CD4-positive, alpha-beta T cell (primary cell): Measurements from ENCODE around the gene PRKAR1B. TPM values are rescaled to one million over a fixed set of nuclear protein-coding genes. Genes with fewer than 3 reads are reported as not detected.

Experiments
- ATAC-seq: fragments of 200-7000 bp; cut with Tn5 transposase; one replicate; pipeline ENCODE4 v1.10.0; 2022; ENCODE audit warnings: mild to moderate bottlenecking; ENCODE audit not compliant: poor library complexity
- CTCF ChIA-PET: fragments of 350-600 bp; sonication (Branson Sonifier 250); formaldehyde crosslinking; loops from one replicate; lab custom pipeline; 2021; ENCODE audit warnings: antibody characterized with exemption, inconsistent platforms; lab: Charles Lee
- POLR2A ChIA-PET: fragments of 350-600 bp; sonication (Branson Sonifier 250); formaldehyde crosslinking; loops from one replicate; lab custom pipeline; 2021; ENCODE audit warnings: antibody characterized with exemption, inconsistent platforms; lab: Charles Lee
- DNase-seq, 14 experiments: peaks; one replicate each; pipeline ENCODE4 v3.0.0-alpha.2; 2013 to 2020; ENCODE audit warnings: mixed read lengths in 2 of 14
- H3K27ac ChIP-seq, 2 donors: one replicate each; pipeline versions ENCODE4 v1.5.1 to v1.7.0; 2013; ENCODE audit warnings: low read length in 2 of 2, low read depth in 1 of 2, mild to moderate bottlenecking in 1 of 2
- H3K27me3 ChIP-seq, 2 experiments: 1 replicate in 1 of 2; 2 replicates in 1 of 2; pipeline versions ENCODE4 v1.6.1 to v1.7.0; 2013; ENCODE audit warnings: low read length in 2 of 2, control low read depth in 1 of 2, mild to moderate bottlenecking in 1 of 2, moderate library complexity in 1 of 2; ENCODE audit not compliant: insufficient read depth in 2 of 2, control insufficient read depth in 1 of 2
- H3K36me3 ChIP-seq: one replicate; pipeline ENCODE4 v1.6.1; 2013; ENCODE audit warnings: low read length, control low read depth; ENCODE audit not compliant: insufficient read depth
- H3K4me1 ChIP-seq: one replicate; pipeline ENCODE4 v1.6.1; 2013; ENCODE audit warnings: low read length, control low read depth; ENCODE audit not compliant: insufficient read depth
- H3K4me3 ChIP-seq: one replicate; pipeline ENCODE4 v1.5.1; 2013; ENCODE audit warnings: mild to moderate bottlenecking, low read length, moderate library complexity
- H3K9me3 ChIP-seq, 2 experiments: 1 replicate in 1 of 2; 2 replicates in 1 of 2; pipeline versions ENCODE4 v1.6.1 to v1.7.0; 2013; ENCODE audit warnings: low read length in 2 of 2, mild to moderate bottlenecking in 2 of 2, control low read depth in 1 of 2, moderate library complexity in 1 of 2; ENCODE audit not compliant: control insufficient read depth in 1 of 2, insufficient read depth in 1 of 2
- H3K27ac Mint-ChIP-seq: one replicate; pipeline ENCODE4 v1.8.0; 2020; ENCODE audit warnings: mixed read lengths
- H3K27me3 Mint-ChIP-seq: one replicate; pipeline ENCODE4 v1.8.0; 2021; ENCODE audit warnings: mixed read lengths
- H3K36me3 Mint-ChIP-seq: one replicate; pipeline ENCODE4 v1.8.0; 2021; ENCODE audit warnings: low read depth, mixed read lengths
- H3K4me1 Mint-ChIP-seq: one replicate; pipeline ENCODE4 v1.8.0; 2021; ENCODE audit warnings: low read depth, mixed read lengths
- H3K4me3 Mint-ChIP-seq: one replicate; pipeline ENCODE4 v1.8.0; 2020; ENCODE audit warnings: mild to moderate bottlenecking, mixed read lengths
- H3K9me3 Mint-ChIP-seq: one replicate; pipeline ENCODE4 v1.8.0; 2020; ENCODE audit warnings: mixed read lengths
- CTCF ChIP-seq: fragments of 200-600 bp; IDR thresholded peaks from one replicate; pipeline ENCODE4 v1.8.0; 2022; ENCODE audit warnings: antibody characterized with exemption, mild to moderate bottlenecking
- intact Hi-C, 2 experiments: fragments of 100-400 bp; cut with DNase I in 1 of 2; cut with micrococcal nuclease in 1 of 2; formaldehyde crosslinking; loops; one replicate each; pipeline versions ENCODE4 v1.15.1 to v1.9.0; 2023 to 2025; cut with DNase I, micrococcal nuclease
- total RNA-seq, 174 experiments: library from RNA in 2 of 174; stranded (reverse) in 2 of 174; gene quantifications; one replicate each; pipeline ENCODE4 v1.2.3 and lab custom pipeline; 2021 to 2026

The PRKAR1B gene
- total RNA-seq, 2 experiments from 2014 or later = 18.8 to 19.5 TPM

GRCh38 chr7:621572-622285 is 105.4 kb downstream of the PRKAR1B start:
- no peak overlapping the region for H3K4me3 Mint-ChIP-seq
- H3K27ac Mint-ChIP-seq = peak overlapping the region; percentile 97
- DNase-seq (no peak), ATAC-seq (no peak)
- H3K27ac ChIP-seq = no peak overlapping the region
- peaks cover 37% of the 10 kb centered on the region for H3K4me1 ChIP-seq
- H3K27me3 Mint-ChIP-seq = no peaks in the 10 kb centered on the region
- H3K9me3 Mint-ChIP-seq = peaks cover 9% of the 10 kb centered on the region
- ChIA-PET POLR2A (no interaction called here), CTCF (no interaction called here)
- H3K36me3 Mint-ChIP-seq = peaks cover 70% of the 10 kb centered on the region
- TF ChIP-seq CTCF = no peak
- H3K4me1 Mint-ChIP-seq = peaks cover 46% of the 10 kb centered on the region
- no peaks in the 10 kb centered on the region for H3K36me3 ChIP-seq
- intact Hi-C loops = loop anchor here in 1 of 2 experiments (5.0 kb wide), 1 partner anchor 259 kb away; no protein-coding TSS in a partner anchor
- no peak overlapping the region for H3K4me3 ChIP-seq
- H3K9me3 ChIP-seq = peaks cover 39 to 46% of the 10 kb centered on the region in 2 experiments
- H3K27me3 ChIP-seq = no peaks in the 10 kb centered on the region

- ChIA-PET CTCF (no interaction called here), POLR2A (interaction anchor here (4.2 kb wide), 1 partner anchor 19 kb away, joined by 23 read pairs; no protein-coding TSS in a partner anchor)
- H3K27ac Mint-ChIP-seq = peak overlapping the region; percentile 97
- H3K4me3 ChIP-seq = no peak overlapping the region
- TF ChIP-seq CTCF = no peak
- peaks cover 51% of the 10 kb centered on the region for H3K4me1 Mint-ChIP-seq
- peaks cover 9% of the 10 kb centered on the region for H3K9me3 Mint-ChIP-seq
- H3K4me3 Mint-ChIP-seq = no peak overlapping the region
- peaks cover 33 to 41% of the 10 kb centered on the region in 2 experiments for H3K9me3 ChIP-seq
- no peak for DNase-seq
- no peak for ATAC-seq
- no peaks in the 10 kb centered on the region for H3K27me3 Mint-ChIP-seq
- H3K27ac ChIP-seq = no peak overlapping the region
- intact Hi-C loops = loop anchor here in 1 of 2 experiments (5.0 kb wide), 1 partner anchor 259 kb away; no protein-coding TSS in a partner anchor
- H3K27me3 ChIP-seq = no peaks in the 10 kb centered on the region
- no peaks in the 10 kb centered on the region for H3K36me3 ChIP-seq
- H3K4me1 ChIP-seq = peaks cover 45% of the 10 kb centered on the region
- H3K36me3 Mint-ChIP-seq = peaks cover 68% of the 10 kb centered on the region
These were observed 106.2 kb downstream of the PRKAR1B start for GRCh38 chr7:620885-621284.

GRCh38 chr7:620056-620455 is 107.0 kb downstream of the PRKAR1B start:
- no peaks in the 10 kb centered on the region for H3K27me3 Mint-ChIP-seq
- ATAC-seq = no peak
- no peak for DNase-seq
- Histone ChIP-seq H3K4me3 (no peak overlapping the region), H3K4me1 (peaks cover 50% of the 10 kb centered on the region), H3K9me3 (peaks cover 27 to 33% of the 10 kb centered on the region in 2 experiments), H3K27me3 (no peaks in the 10 kb centered on the region), H3K27ac (no peak overlapping the region), H3K36me3 (no peaks in the 10 kb centered on the region)
- POLR2A ChIA-PET = interaction anchor here (0.6 to 4.4 kb wide), 4 partner anchors 9 to 20 kb away, joined by 3 to 61 read pairs (median 14); no protein-coding TSS in a partner anchor
- intact Hi-C loops = loop anchor here in 1 of 2 experiments (5.0 kb wide), 1 partner anchor 258 kb away; no protein-coding TSS in a partner anchor
- no peak for TF ChIP-seq CTCF
- H3K36me3 Mint-ChIP-seq = peaks cover 62% of the 10 kb centered on the region
- peak overlapping the region; percentile 97 for H3K27ac Mint-ChIP-seq
- no peak overlapping the region for H3K4me3 Mint-ChIP-seq
- peaks cover 9% of the 10 kb centered on the region for H3K9me3 Mint-ChIP-seq
- CTCF ChIA-PET = no interaction called here
- peaks cover 51% of the 10 kb centered on the region for H3K4me1 Mint-ChIP-seq
